Measurements from ENCODE around the gene IGFBP3.

The IGFBP3 gene

GRCh38 chr7:45893996-45894664 lies 26.9 kb downstream of the IGFBP3 start:
- no peak overlapping the region for H3K4me3 ChIP-seq (replicated peaks; ENCODE audit: low read depth, low read length)
- TF ChIP-seq CTCF (IDR thresholded peaks at IDR 0.05; ENCODE audit: low read depth, low read length, missing control alignments) = no peak
- no peak for DNase-seq (ENCODE audit: extremely low read depth, low read depth)

DNA sequence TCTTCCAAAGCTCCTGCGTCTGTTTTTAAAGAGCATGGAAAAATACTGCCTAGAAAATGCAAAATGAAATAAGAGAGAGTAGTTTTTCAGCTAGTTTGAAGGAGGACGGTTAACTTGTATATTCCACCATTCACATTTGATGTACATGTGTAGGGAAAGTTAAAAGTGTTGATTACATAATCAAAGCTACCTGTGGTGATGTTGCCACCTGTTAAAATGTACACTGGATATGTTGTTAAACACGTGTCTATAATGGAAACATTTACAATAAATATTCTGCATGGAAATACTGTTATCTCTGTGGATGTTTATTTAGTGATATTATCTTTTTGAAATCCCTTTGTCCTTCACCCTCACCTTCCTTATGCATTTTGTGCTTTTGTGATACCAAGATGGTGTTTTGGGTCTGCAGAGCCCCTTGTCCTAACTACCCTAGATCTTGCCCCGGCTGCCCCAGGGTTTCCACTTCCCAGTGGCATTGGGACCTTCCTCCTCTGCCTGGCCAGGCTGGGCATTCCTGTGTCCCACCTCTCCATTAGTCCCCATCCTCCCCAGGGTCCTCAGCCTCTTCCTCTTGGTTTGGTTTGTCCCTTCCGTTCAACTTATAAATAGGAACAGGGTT lies 27.6 kb downstream of the IGFBP3 start:
- TF ChIP-seq CTCF (IDR thresholded peaks at IDR 0.05; ENCODE audit: low read depth, low read length, missing control alignments) = no peak
- H3K4me3 ChIP-seq (replicated peaks; ENCODE audit: low read depth, low read length) = no peak overlapping the region
- no peak for DNase-seq (ENCODE audit: extremely low read depth, low read depth)

DNA sequence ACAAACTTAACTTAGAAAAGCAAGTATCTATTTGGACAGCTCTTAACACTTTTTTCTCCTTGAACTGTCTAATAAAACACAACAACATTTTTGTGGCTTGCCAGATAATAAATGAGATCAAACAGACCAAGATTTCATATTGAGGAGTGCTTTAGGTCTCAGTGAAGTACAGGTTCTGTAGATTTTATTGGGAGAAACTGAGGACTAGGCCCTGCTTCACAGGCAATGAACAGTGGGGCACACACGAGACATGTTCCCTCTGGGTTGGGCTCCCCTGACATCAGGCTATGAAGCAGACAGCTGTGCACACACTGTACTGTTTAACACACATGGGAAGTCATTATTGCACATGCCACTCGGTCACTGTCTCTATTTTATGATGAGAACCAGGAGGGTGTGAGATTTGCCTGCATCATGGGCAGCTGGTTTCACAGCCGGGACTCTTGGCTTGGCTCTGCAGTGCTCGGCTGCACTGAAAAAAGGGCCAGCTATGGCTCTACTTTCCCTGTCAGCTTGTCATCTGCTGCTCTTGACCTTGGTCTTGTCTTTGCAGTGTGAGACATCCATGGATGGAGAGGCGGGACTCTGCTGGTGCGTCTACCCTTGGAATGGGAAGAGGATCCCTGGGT lies 28.6 kb downstream of the IGFBP3 start:
- H3K4me3 ChIP-seq (replicated peaks; ENCODE audit: low read depth, low read length) = no peak overlapping the region
- DNase-seq (ENCODE audit: extremely low read depth, low read depth) = no peak
- no peak for TF ChIP-seq CTCF (IDR thresholded peaks at IDR 0.05; ENCODE audit: low read depth, low read length, missing control alignments)

DNA sequence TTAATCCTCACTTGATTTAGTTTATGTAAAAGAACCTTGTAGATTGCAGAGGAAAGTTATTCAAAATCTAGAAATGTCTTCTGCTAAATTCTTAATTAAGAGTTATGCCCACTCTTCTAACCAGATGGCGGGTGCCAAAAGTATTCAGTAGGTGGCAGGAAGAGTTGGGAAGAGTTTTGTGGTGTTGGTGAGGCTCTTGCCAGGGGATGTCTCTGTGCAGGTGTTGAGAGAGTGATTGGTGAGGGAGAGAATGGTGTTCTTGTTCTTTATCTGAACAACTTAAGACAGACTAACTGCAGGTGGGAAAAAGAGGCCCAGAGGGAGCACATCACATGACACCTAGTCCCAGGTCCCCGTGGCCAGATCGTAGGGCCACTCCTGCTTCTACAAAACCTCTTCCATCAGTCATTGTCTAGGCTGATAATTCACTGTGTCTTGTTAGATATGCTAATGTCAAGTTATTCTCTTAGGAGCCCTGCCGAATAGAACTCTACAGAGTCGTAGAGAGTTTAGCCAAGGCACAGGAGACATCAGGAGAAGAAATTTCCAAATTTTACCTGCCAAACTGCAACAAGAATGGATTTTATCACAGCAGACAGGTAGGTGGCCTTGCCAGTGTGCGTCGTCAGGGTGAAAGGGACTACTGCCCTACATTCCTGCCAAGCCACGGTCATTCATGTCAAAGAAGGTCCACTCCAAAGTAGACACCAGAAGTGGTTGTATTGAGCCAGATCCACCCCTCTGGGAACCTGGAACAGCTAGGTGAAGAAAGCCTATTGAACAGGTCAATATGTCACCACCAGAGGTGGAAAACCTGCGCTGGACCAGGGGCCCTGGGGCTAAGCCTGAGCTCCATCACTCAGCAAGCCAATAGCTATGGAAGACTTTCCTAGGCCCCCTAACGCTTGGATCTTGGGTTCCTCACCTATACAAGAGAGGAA lies 29.3 kb downstream of the IGFBP3 start:
- no peak for TF ChIP-seq CTCF (IDR thresholded peaks at IDR 0.05; ENCODE audit: low read depth, low read length, missing control alignments)
- no peak overlapping the region for H3K4me3 ChIP-seq (replicated peaks; ENCODE audit: low read depth, low read length)
- no peak for DNase-seq (ENCODE audit: extremely low read depth, low read depth)

- no peak overlapping the region for H3K4me3 ChIP-seq (replicated peaks; ENCODE audit: low read depth, low read length)
- DNase-seq (ENCODE audit: extremely low read depth, low read depth) = peak; percentile 19
- TF ChIP-seq CTCF (IDR thresholded peaks at IDR 0.05; ENCODE audit: low read depth, low read length, missing control alignments) = peak; percentile 34
Measured at GRCh38 chr7:45890902-45891461, 30.1 kb downstream of the IGFBP3 start.
